Activated CD8-positive, alpha-beta memory T cell treated with anti-CD3 and anti-CD28 coated beads for 24 hours (primary cell): ENCODE measurements around the gene LCLAT1.

Source experiments
- DNase-seq: peaks from one replicate; pipeline ENCODE4 v3.0.0-alpha.2; 2020

The LCLAT1 gene

DNA sequence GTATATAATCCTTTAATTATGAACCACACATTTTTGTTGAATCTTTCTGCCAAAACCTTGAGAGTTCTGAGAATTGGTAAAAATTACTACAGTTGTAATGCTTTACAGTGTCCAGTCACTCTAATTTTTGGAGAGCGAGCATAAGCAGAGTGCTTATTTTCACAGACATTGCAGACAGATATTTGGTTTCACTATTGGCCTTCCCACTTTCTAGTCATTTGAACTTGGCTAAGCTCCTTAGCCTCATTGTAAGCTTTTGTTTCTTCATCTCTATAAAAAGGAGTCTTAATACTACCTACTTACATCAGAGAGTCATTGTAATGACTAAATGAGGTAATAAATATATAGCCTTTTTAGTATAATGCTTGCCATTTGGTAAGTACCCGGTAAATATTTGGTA lies 80.4 kb downstream of the LCLAT1 start:
- DNase-seq: no peak

- DNase-seq: no peak
Measured at GRCh38 chr2:30527859-30528258, 80.8 kb downstream of the LCLAT1 start.

- no peak for DNase-seq
Measured at GRCh38 chr2:30530346-30530745, 83.3 kb downstream of the LCLAT1 start.

GRCh38 chr2:30541680-30542079 lies 94.6 kb downstream of the LCLAT1 start:
- no peak for DNase-seq

GRCh38 chr2:30545875-30546274 lies 98.8 kb downstream of the LCLAT1 start:
- DNase-seq: no peak

GRCh38 chr2:30548386-30548785 lies 101.3 kb downstream of the LCLAT1 start:
- DNase-seq: no peak

- DNase-seq: no peak
Measured at GRCh38 chr2:30549096-30549495, 102.0 kb downstream of the LCLAT1 start.

GRCh38 chr2:30559544-30560275 lies 112.7 kb downstream of the LCLAT1 start:
- no peak for DNase-seq

GRCh38 chr2:30561349-30561748 lies 114.3 kb downstream of the LCLAT1 start:
- DNase-seq: no peak

- no peak for DNase-seq
Measured at GRCh38 chr2:30565851-30566358, 118.9 kb downstream of the LCLAT1 start.

GRCh38 chr2:30566631-30567030 lies 119.6 kb downstream of the LCLAT1 start:
- DNase-seq: no peak

DNA sequence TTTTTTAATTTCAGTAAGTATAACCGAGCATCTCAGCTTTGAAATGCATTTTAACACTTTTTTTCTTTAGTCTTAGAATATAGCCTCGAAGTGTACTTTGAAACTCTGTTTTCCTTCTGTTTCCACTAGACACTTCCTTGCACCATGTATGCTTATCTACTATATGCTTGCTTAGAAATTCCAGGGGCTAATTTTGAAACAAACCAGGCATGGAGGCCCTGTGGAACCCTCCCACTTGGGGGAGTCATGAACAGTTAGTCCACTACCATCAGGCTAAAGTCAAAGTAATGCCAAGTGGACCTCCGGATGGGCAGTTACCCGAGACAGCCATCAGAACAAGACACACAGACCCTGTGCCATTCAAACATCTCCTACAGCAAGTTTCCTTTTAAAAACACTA lies 120.3 kb downstream of the LCLAT1 start:
- DNase-seq: no peak

DNA sequence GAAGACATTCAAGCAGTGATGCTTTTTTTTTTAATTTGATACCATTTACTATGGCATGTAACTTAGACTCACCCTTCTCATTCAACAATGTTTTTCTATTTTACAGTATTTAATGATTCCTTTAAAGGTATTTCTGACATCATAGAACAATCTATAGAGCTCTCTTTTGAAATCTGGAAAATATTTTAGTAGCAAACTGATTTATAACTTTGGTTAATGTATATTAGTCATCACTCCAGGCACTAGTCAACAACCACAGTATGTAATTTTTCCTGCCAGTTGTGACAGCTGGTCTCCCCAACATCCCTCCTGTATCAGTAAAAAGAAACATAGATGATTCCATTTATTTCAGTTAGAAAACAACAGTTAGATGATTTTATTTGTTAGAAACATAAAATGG lies 122.9 kb downstream of the LCLAT1 start:
- DNase-seq: no peak

DNA sequence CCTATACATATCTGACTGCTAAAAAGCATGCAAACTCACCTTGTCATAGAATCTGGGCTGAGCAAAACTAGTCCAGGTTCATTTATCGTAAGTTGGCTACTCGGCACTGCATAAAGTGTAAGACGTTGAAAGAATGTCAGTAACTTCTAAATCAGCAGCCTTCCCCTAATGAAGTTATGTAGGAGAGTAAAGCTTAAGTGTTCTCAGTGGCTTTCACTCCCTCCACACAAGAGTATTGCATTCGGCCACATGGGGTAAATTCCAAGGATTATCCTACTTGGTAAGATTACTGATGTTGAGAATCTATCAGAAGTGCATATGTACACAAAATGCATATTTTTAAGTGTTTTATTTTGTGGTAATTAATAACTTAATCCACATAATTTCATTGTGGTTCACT lies 130.1 kb downstream of the LCLAT1 start:
- no peak for DNase-seq

DNA sequence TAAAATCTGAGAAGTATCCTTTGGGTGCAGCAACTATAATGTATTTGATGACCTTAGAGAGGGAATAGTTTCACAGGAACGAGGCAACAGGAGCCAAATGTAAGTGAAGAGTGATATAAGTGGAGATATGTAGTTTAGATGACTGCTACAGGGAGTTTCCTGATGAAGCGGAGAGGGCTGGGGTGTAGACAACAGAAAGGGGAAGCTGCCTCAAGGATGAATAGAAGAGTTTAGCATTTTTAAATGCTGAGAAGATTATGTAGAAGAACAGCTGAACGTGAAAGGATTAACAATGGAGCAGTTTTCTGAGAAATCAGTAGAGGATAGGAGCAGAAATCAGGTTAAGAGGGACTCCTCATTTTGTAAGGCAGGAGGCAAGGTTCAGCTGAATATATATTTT lies 133.3 kb downstream of the LCLAT1 start:
- no peak for DNase-seq

- DNase-seq: no peak
Measured at GRCh38 chr2:30582521-30582920, 135.5 kb downstream of the LCLAT1 start.

GRCh38 chr2:30583204-30583749 lies 136.2 kb downstream of the LCLAT1 start:
- no peak for DNase-seq

- no peak for DNase-seq
Measured at GRCh38 chr2:30584116-30584515, 137.1 kb downstream of the LCLAT1 start.

- no peak for DNase-seq
Measured at GRCh38 chr2:30588994-30589393, 141.9 kb downstream of the LCLAT1 start.

- no peak for DNase-seq
Measured at GRCh38 chr2:30590407-30590806, 143.4 kb downstream of the LCLAT1 start.

GRCh38 chr2:30591186-30591585 lies 144.1 kb downstream of the LCLAT1 start:
- DNase-seq: no peak

- no peak for DNase-seq
Measured at GRCh38 chr2:30601375-30601774, 154.3 kb downstream of the LCLAT1 start.

DNA sequence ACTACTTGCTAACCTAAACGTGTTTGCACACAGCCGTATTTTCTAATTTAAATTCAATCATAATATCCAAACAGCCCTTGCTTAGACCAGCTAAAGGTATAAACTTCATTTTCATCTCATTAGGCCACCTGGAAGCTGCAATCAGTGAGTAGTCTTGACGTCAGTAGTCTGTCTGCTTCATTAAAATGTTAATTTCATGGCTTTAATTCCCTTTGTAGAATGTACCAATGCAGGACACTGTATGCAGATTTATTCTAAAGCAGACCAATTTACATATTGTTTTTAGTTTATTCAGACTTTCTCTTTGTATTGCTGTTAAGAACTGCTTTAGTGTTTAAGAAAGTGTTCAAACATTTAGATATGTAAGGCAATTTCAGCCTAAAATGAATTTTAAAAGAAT lies 158.2 kb downstream of the LCLAT1 start:
- no peak for DNase-seq

- DNase-seq: no peak
Measured at GRCh38 chr2:30608643-30609042, 161.6 kb downstream of the LCLAT1 start.

GRCh38 chr2:30611583-30611982 lies 164.5 kb downstream of the LCLAT1 start:
- no peak for DNase-seq
